GM18867 (cell line): ENCODE data around the gene DLEC1.

Experiments
- ATAC-seq: cut with Tn5 transposase; IDR thresholded peaks from one replicate; pipeline ENCODE4 v1.9.1; 2021; ENCODE audit warnings: mild to moderate bottlenecking, moderate library complexity; ENCODE audit not compliant: unreplicated experiment

DLEC1 gene

DNA sequence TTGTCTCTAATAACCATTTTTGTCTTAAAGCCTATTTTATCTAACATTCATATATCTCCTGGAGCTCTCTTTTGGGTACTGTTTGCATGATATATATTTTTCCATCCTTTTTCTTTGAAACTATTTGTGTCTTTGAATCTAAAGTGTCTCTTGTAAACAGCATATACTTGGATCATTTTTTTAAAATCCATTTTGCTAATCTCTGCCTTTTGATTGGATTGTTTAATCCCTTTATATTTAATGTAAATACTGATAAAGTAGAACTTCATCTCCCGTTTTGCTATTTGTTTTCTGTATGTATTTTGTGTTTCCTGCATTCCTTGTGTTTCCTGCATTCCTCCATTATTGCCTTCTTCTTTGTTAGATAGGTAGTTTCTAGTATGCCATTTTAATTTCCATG lies 66.5 kb downstream of the DLEC1 start:
- no peak for ATAC-seq

DNA sequence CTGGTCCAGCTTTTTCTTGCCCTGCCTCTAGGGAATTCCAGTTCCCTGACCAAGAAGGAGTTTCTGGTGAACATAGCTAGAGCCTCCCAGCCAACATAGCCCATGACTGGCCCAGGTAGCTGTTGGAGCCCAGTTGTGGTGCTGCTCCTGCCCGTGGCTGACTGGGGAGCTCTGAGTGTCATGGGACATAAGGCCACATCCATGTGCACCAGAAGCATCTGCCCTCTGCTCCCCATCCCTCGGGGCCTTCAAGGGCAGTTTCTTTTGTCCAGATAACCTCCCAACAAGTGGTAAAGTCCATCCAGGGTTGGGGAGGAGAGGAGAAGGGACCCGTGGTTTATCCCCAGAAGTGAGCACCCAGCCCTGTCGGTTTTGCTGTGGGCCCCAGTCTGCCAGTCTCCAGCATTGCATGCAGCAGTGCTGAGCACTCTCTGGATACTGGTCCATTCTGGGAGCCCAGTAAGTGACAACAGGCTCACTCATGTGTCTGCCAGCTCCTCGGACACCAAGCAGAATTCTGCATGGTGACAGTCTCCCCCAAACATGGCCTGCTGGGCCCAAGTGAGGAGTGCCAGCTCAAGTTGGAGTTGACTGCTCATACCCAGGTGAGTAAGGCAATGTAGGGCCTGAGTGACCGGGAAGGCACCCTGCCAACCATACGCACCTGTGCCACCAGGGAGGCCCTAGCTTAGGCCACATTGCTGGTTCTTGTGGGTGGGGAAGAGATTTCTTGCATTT lies 69.1 kb downstream of the DLEC1 start:
- ATAC-seq, result no peak

DNA sequence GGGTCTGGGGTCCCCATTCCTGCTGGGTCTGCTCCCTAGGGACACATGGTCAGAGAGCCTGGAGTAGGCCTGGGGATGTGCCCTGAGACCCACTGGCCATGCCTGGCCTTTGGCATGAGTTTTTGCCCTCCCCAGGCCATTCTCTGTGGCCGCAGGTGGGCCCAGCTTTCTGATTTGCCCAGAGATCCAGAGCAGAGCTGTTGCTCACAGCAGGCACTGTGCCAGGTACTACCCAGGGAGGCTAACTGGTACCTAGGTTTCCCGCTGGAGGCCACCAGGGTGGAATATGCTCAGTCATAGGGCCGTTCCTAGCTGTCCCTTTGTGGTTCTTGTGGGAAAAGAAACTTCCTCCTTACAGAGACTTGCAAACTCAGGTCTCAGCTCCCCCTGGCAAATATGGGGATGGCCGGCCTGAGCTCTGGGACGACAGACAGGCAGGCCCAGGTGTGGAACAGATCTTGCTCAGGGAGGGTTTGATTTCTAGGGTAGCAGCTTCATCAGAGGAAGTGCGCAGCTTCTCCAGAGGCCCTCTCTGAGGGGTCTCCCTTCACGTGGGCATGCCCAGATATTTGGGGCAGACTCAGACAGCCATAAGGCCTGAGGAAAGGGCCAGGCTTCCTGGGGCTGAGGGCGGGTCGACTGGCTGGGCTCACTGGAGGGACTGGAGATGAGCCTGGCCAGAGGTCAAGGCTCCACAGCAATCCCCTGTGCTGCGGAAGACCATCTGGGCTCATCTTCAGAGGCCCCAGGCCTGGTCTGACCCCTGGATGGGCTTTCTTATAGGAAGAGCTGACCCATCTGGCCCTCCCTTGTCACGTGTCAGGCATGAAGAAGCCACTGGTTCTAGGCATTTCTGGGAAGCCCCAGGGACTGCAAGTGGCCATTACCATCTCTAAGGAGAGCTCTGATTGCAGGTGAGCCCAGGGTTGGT lies 69.9 kb downstream of the DLEC1 start:
- ATAC-seq, result no peak

DNA sequence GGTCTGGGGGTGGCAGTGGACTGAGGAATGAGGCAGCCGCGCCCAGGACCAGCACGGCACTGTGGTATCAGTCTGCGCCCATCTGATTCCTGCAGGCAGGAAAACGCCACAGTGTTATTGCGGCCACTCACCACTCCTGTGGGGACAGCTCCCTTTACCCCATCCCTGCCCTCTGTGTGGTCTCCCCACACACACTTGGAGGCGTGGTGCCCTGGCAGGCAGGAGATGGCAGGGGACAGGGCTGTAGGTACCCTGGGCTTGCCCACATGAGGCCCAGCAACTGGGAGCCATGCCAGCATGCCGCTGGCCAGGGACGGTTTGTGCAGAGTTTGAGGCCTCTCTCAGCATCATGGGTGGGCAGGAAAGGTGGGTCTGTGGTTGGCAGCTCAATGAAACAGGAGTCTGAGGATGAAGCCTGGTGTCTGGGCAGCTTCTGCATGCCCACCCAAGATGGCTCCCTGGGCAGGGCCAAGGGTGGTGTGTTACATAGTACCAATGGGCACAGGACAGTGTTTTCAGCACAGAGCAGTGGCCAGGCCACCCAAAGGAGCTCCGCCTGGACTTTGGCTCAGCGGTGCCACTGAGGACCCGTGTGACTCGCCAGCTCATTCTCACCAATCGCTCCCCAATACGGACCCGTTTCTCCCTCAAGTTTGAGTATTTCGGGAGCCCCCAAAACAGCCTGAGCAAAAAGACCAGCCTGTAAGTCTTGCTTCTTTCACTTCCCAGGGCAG lies 70.7 kb downstream of the DLEC1 start:
- ATAC-seq, result no peak

DNA sequence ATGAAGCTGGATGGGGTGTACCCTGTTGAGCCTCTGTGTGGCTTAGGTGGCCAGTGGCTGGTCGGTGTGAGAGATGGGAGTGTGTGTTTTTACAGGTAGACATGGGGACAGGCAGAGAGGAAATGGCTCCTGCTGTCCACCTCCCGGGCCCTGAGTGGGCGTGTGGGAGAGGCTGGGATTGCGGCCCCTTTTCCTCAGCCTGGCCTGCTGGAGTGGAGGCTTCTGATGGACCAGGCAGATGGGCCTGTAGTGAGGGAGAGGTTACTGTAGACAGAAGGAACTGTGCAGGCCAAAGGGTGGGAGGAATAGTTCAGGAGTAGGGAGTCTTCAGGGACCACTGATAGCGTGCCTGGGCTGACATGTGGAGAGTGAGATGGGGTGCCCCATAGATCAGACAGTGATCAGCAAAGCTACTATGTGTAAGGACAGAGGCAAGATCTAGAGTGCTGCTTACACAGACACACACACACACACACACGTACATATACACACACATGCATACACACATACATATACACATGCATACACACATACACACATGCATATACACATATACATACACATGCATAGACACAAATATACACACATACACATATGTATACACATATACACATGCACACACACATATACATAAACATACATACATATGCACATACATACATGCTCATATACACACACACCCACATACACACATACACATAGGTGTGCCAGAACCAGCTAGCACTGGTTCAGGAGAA lies 71.5 kb downstream of the DLEC1 start:
- no peak for ATAC-seq

DNA sequence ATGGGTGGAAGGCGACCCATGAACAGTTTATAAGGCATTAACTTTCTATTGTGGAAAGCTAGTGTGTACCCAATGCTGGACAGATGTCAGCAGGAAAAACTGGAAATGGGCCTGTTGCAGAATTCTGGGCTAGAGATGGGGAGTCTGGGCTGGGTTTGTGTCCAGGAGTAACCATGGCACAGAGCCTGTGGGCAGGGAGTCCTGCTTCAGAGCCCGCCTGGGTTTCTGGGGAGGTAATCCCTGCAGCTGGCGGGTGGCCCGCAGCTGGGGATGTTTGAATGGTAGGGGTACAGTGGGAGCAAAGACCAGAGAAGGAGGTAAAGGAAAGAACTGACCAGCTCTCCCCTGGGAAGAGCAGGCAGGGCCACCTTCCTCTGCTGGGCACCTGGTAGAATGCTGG lies 72.2 kb downstream of the DLEC1 start:
- ATAC-seq, result no peak

DNA sequence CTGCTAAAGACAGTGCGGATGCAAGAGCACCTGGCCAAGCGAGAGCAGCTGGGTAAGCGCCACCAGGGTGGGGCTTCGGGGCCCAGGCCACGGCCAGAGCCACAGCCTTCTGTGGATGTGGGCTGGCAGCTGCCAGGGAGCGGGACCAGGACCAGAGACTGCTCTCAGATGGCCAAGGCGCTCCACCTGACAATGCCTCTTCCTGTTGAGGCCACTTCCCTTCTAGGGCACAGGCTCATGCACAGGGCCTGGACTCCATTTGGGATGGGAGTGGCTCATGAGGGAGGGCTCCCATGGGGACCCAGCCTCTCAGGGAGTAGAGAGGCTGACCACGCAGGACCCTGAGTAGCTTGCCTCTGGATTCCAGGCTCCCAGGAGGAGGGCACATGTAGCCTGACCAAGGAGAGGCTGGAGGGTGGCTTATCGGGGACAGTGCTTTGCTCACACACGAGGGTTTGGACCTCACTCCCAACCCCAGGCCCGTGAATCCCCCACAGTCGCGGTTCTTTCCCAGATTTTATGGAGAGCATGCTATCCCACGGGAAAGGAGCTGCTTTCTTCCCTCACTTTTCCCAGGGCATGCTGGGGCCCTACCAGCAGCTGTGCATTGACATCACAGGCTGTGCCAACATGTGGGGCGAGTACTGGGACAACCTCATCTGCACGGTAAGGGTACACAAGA lies 72.8 kb downstream of the DLEC1 start:
- no peak for ATAC-seq

DNA sequence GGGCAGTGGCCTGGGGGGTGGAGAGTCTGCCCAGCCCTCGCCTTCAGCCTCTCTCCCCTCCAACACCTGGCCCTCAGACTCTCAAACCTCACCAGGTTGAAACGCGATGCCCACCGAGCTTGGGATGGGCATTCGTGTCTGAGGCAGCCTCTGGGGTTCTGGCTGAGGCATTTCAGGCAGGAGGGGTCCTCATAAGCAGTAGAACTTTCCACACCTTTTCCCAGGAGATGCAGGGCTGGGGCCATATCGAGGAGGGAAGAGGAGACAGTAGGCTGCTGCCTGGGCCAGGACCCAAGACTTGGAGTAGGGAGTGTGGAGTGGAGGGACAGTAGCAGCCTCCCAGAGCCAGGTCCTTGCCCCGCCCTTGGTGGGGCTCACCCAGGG lies 73.4 kb downstream of the DLEC1 start:
- no peak for ATAC-seq

DNA sequence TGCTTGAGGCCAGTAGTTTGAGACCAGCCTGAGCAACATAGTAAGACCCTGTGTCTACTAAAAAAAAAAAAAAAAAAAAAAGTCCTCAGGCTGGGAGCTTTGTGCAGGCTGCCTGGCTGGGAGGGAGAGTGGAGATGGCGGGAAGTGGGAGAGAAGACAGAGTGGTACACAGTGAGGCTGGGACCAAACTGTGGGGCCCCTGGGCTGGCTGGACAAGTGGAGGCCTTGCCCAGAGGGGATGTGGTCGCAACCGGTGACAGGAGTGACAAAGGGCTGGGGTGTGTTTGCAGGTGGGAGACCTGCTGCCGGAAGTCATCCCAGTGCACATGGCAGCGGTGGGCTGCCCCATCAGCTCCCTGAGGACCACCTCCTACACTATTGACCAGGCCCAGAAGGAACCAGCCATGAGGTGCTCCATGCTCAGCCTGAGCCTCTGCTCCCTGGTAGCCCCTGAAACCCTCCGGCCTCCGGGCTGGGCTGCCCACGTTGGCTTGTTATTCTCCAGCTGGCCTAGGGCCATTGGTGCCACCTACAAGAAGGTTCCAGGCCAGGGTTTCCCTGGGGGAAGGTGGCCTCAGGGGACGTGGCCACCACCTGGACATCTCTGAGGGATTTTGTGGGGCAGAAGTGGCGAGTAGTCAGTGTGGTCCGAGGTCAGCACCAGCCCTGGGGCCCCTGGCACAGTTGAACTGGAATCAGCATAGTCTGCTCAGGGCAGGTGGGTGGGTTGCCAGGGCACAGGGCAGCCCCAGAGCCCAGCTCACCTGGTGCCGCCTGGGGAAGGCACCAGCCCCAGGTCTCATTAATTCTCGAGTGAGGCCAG lies 75.3 kb downstream of the DLEC1 start:
- no peak for ATAC-seq

DNA sequence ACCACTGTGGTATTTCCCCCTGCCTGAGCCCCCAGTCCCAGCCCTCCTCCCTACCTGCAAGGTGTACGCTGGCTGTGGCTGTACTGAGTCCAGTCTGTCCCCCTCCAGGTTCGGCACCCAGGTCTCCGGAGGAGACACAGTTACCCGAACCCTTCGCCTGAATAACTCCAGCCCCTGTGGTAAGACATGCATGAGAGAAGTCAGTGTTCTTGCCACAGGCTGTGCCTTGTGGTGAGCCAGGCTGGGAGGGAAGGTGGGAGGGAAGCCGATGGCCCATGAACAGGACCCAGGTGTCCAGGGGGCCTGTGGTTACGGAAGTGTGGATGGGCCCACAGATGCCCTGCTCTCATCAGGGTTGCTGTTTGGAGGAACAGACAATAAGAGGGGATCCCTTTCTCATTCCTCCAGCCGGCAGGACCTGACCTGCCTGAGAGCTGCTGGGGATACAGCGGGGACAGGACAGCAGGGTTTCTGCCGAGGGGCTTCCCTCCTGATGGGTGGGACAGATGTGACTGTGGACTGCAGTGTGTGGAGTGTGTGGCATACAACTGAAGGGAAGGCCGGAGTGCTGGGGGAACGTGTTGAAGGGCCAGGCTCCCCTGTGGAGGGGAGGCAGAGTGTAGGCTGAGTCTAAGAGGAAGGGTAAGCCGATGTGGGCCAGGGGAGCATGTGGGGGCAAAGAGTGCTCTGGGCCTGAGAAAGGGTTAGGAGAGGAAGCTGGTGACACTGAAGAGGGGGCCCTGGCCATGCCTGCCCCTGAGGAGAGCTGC lies 76.1 kb downstream of the DLEC1 start:
- ATAC-seq, result no peak

DNA sequence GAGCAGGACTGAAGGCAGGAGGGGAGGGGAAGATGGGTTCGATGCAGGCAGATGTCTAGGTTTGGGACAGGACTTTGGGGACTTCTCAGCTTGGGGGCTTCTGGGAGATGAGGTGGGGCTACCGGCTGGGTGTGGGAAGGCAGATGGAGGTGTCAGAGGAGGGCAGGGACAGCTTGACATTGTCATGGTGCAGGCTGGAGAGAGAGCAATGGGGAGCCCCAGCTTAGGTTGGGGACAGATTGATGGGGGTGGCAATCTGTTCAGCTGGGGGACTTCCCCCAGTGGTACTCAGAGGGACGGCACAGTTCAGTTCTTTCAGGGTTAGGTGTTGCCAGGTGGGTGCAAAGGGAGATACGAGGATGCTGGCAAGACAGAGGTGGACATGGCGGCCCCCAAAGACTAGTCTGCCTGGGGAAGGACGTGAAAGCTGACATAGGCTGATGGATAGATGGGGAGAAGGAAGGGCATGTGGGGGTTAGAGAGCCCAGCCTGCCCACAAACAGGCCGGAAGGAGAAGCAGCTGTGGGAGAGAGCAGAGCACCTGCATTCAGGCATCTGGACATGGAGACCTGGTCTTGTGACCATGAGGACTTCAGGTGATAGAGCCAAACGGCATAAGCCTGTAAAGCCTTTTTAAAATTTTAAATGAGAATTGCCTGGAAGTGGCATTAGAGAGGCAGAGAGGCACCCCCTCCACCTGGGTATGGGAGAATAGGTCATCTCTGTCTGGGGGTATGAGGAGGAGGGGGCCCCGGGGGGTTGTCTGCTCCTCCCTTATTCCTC lies 76.8 kb downstream of the DLEC1 start:
- ATAC-seq, result no peak

DNA sequence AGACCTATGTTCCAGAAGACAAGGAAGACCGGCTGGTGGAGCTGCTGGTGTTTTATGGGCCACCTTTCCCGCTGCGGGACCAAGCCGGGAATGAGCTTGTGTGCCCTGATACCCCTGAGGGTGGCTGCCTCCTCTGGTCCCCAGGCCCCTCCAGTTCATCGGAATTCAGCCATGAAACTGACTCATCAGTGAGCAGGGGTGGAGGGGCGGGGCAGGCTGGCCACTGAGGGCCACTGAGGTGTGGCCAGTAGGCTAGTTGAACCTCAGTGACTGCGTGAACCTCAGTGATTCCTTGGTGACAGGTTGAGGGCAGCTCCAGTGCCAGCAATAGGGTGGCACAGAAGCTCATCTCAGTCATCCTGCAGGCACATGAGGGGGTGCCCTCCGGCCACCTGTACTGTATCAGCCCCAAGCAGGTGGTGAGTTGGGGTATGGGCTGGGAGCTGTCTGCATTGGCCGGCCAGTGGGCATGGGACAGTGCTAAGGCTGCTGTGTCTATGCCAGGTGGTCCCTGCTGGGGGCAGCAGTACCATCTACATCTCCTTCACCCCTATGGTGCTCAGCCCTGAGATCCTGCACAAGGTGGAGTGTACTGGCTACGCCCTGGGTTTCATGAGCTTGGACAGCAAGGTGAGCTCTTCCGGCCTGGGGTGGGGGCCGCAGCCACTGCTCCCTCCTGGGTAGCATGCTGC lies 77.6 kb downstream of the DLEC1 start:
- ATAC-seq, result no peak

DNA sequence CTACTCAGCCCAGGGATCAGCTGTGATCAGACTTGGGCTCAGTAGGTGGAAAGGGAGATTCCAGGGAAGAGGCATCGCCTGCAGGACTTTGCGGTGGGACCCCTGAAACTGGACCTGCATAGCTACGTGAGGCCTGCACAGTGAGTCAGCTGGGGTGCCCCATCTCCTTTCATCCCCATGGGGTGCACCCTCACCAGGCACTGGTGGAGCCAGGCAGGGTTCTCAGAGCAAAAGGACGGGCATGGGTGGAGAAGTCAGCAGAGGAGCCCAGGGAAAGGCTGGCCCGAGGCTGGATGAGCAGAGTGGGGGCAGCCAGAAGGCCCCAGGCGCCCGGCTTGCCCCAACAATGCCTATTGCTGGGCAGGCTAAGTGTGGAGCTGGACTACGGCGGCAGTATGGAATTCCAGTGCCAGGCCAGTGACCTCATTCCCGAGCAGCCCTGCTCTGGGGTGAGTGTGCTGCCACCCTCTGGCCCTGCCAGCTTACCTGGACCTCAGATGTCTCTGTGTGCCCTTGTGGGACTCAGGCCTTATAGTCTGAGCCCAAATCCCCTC lies 78.2 kb downstream of the DLEC1 start:
- no peak for ATAC-seq

DNA sequence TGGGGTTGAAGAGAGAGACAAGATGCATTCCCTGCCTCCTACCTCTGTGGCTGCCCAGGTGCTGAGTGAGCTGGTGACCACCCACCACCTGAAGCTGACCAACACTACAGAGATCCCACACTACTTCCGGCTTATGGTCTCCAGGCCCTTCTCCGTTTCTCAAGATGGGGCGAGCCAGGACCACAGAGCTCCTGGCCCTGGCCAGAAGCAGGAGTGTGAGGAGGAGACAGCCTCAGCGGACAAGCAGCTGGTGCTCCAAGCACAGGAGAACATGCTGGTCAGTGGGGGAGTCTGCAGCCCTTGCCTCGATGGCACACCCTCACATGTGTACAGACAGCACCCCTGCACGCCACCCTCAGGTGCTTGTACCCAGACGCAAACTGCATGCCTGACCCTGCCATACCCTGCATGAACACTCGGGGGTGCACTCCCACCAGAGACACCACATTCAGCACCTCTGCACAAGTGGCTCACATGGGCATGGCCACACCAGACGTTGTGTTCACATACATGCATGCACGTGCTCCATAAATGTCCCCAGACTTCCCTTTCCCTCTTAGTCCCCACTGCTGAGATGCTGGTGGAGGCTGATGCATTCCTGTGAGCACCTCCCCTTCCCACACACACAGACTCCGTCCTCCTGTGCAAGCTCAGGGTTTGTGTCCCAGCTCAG lies 78.9 kb downstream of the DLEC1 start:
- ATAC-seq, result peak; percentile 85

DNA sequence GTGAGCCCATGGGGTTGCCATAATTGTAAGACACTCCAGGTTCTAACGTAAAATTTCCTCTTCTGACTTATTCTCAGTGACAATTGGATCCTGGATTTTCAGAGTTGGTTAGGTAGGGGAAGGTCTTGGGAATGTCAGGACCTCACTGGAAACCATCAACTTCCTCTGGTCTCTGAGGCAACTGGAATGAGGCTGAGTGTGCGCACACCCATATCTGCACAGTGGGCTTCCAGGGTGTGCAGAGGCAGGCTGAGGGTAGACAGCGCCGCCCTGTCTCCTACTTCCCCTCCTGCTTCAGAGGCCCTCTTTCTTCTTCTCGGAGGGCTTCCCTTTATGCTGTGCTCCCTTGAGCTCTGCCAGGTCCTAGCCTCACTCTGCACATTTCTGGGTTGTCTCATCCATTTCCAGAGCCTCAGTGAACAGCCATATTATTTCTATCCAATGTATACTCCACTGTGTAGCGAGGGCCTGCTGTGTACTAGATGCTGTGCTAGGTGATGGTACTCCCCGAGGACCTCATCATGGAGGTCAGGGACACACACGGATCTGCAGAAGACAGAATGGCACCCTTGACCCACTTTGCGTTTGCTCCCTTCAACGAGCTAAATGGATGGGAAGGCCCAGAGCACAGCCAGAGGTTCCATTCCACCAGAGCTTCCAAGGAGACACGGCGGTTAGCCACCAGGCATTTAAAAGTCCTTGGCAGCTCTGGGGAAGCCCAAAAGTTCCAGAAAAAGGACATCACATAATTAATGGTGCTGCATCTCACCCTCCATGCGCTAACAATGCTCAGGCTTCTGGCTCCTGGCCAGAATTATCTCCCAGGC lies 79.6 kb downstream of the DLEC1 start:
- no peak for ATAC-seq

DNA sequence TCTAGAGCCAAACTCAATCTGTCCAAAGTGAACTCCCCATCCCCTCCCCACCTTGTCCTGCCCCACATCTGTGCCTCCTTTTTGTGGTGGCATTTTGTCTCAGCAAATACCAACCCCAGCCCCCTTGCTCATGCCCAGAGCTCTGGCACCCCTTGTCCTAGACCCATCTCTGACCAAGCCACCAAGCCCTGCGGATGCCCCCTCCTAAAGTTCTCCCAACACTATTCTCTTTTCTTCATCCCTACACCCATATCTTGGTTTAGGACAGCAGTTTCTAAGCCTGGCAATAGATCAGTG lies 80.2 kb downstream of the DLEC1 start:
- ATAC-seq, result no peak
